Left forelimb (tissue), 1 donor: ENCODE data around the gene TPCN2.

Source experiments
- DNase-seq: peaks from one replicate; pipeline ENCODE4 v3.0.0-alpha.2; 2018; ENCODE audit warnings: low spot score

Gene TPCN2

GRCh38 chr11:69094915-69095290 is 46.2 kb downstream of the TPCN2 start:
- no peak for DNase-seq

GRCh38 chr11:69095300-69095699 is 46.6 kb downstream of the TPCN2 start:
- no peak for DNase-seq

- DNase-seq = no peak
Observed at GRCh38 chr11:69096473-69096872, 47.7 kb downstream of the TPCN2 start.

- DNase-seq = no peak
Observed at GRCh38 chr11:69097263-69097662, 48.5 kb downstream of the TPCN2 start.

GRCh38 chr11:69099180-69099579 is 50.4 kb downstream of the TPCN2 start:
- DNase-seq = no peak

- no peak for DNase-seq
Observed at GRCh38 chr11:69100454-69101114, 51.9 kb downstream of the TPCN2 start.

- peak; percentile 79 for DNase-seq
Observed at GRCh38 chr11:69101115-69101791, 52.5 kb downstream of the TPCN2 start.

GRCh38 chr11:69101792-69102695 is 53.3 kb downstream of the TPCN2 start:
- DNase-seq = no peak

GRCh38 chr11:69102732-69103615 is 54.2 kb downstream of the TPCN2 start:
- DNase-seq = no peak

- no peak for DNase-seq
Observed at GRCh38 chr11:69104212-69104855, 55.6 kb downstream of the TPCN2 start.

GRCh38 chr11:69104856-69105395 is 56.2 kb downstream of the TPCN2 start:
- DNase-seq = no peak

- no peak for DNase-seq
Observed at GRCh38 chr11:69105461-69106030, 56.8 kb downstream of the TPCN2 start.

- no peak for DNase-seq
Observed at GRCh38 chr11:69106031-69106811, 57.5 kb downstream of the TPCN2 start.

GRCh38 chr11:69107413-69107812 is 58.7 kb downstream of the TPCN2 start:
- no peak for DNase-seq

GRCh38 chr11:69108030-69108429 is 59.3 kb downstream of the TPCN2 start:
- DNase-seq = no peak

GRCh38 chr11:69108559-69108958 is 59.8 kb downstream of the TPCN2 start:
- no peak for DNase-seq

- no peak for DNase-seq
Observed at GRCh38 chr11:69109101-69109500, 60.4 kb downstream of the TPCN2 start.

GRCh38 chr11:69110451-69110850 is 61.7 kb downstream of the TPCN2 start:
- no peak for DNase-seq

- DNase-seq = no peak
Observed at GRCh38 chr11:69111624-69112542, 63.2 kb downstream of the TPCN2 start.
